HCT116 (cell line): ENCODE results near the gene TARM1. TPM values are rescaled to one million over a fixed set of nuclear protein-coding genes. Genes with fewer than 3 reads are reported as not detected.

Source experiments
- ATAC-seq: fragments of 200-7000 bp; cut with Tn5 transposase; 2 replicates; pipeline ENCODE4 v1.9.1; 2020; ENCODE audit warnings: mild to moderate bottlenecking, moderate library complexity
- BruUV-seq: library from RNA; stranded (reverse); fragments of 400-500 nt; replicated peaks from 2 replicates; lab custom pipeline; 2021; lab: Mats Ljungman, UMichigan
- CTCF ChIA-PET: fragments of 300-600 bp; sonication (Branson Sonifier 250); formaldehyde crosslinking; loops from one replicate; lab custom pipeline; 2021; ENCODE audit warnings: antibody characterized with exemption; lab: Charles Lee
- POLR2A ChIA-PET: fragments of 300-600, 350-600 bp; sonication (Branson Sonifier 250); formaldehyde crosslinking; loops from one replicate; lab custom pipeline; 2021; ENCODE audit warnings: antibody characterized with exemption; lab: Charles Lee
- RAD21 ChIA-PET, 2 experiments: fragments of 300-600 bp; sonication (Branson Sonifier 250); formaldehyde crosslinking; loops; one replicate each; lab custom pipeline; 2023; ENCODE audit warnings: low total read pairs in 2 of 2; ENCODE audit not compliant: uncharacterized antibody in 2 of 2, unreplicated experiment in 2 of 2, low non-redundant PET in 1 of 2; lab: Charles Lee
- DNase-seq: peaks from one replicate; pipeline ENCODE4 v3.0.0-alpha.2; 2010; ENCODE audit warnings: low read depth, low spot score
- H2AFZ ChIP-seq: fragments of 200-600 bp; shearing (Covaris generic), sonication (generic); 2 replicates; pipeline ENCODE4 v1.6.1; 2017; ENCODE audit warnings: low read depth, mixed run types, mixed read lengths, antibody characterized with exemption, low read length; ENCODE audit not compliant: poor library complexity, severe bottlenecking
- H3K27ac ChIP-seq: 2 replicates; pipeline ENCODE4 v1.5.1; 2012; ENCODE audit warnings: low read depth, low read length
- H3K27me3 ChIP-seq: fragments of 200-600 bp; sonication (generic); 2 replicates; pipeline ENCODE4 v1.6.1; 2016; ENCODE audit warnings: mixed run types, low read length, mixed read lengths; ENCODE audit not compliant: insufficient read depth
- H3K36me3 ChIP-seq, 2 experiments: fragments of 200-500 bp in 1 of 2; fragments of 200-600 bp in 1 of 2; sonication (Bioruptor generic) in 1 of 2; sonication (generic) in 1 of 2; 2 replicates each; pipeline versions ENCODE4 v1.5.1 to v1.6.1; 2014 to 2016; ENCODE audit warnings: low read length in 2 of 2, inconsistent platforms in 1 of 2, mixed read lengths in 1 of 2, mixed run types in 1 of 2; ENCODE audit not compliant: insufficient read depth in 2 of 2, control insufficient read depth in 1 of 2
- H3K4me1 ChIP-seq, 2 experiments: fragments of 200-600 bp in 1 of 2; sonication (generic) in 1 of 2; 2 replicates each; pipeline versions ENCODE4 v1.5.1 to v1.6.1; 2012 to 2017; ENCODE audit warnings: low read length in 2 of 2, inconsistent platforms in 1 of 2, mild to moderate bottlenecking in 1 of 2, mixed read lengths in 1 of 2, mixed run types in 1 of 2, moderate library complexity in 1 of 2; ENCODE audit not compliant: insufficient read depth in 2 of 2, control insufficient read depth in 1 of 2
- H3K4me2 ChIP-seq: fragments of 200-600 bp; sonication (generic); 2 replicates; pipeline ENCODE4 v1.6.1; 2017; ENCODE audit warnings: mixed run types, low read length, mixed read lengths
- H3K4me3 ChIP-seq, 2 experiments: fragments of 200-600 bp in 1 of 2; sonication (generic) in 1 of 2; replicated peaks in 1 of 2; 2 replicates each; pipeline ENCODE4 v1.5.1; 2011 to 2016; ENCODE audit warnings: low read length in 2 of 2, control low read depth in 1 of 2, low read depth in 1 of 2, mild to moderate bottlenecking in 1 of 2, mixed read lengths in 1 of 2, mixed run types in 1 of 2
- H3K79me2 ChIP-seq: fragments of 200-600 bp; sonication (generic); 2 replicates; pipeline ENCODE4 v1.6.1; 2017; ENCODE audit warnings: mild to moderate bottlenecking, mixed run types, low read length, moderate library complexity, mixed read lengths; ENCODE audit not compliant: insufficient read depth
- H3K9ac ChIP-seq: fragments of 200-600 bp; sonication (generic); 2 replicates; pipeline ENCODE4 v1.6.1; 2016; ENCODE audit warnings: low read length, mixed read lengths
- H3K9me2 ChIP-seq: fragments of 200-600 bp; sonication (generic), shearing (Covaris generic); 2 replicates; pipeline ENCODE4 v1.6.1; 2017; ENCODE audit warnings: mixed run types, mild to moderate bottlenecking, moderate library complexity; ENCODE audit not compliant: insufficient read depth
- H3K9me3 ChIP-seq, 2 experiments: fragments of 200-500 bp in 1 of 2; fragments of 200-600 bp in 1 of 2; sonication (Bioruptor generic) in 1 of 2; sonication (generic) in 1 of 2; 2 replicates each; pipeline ENCODE4 v1.6.1; 2014 to 2017; ENCODE audit warnings: low read length in 2 of 2, mixed read lengths in 2 of 2, inconsistent platforms in 1 of 2, low read depth in 1 of 2, mild to moderate bottlenecking in 1 of 2, mixed run types in 1 of 2, moderate library complexity in 1 of 2; ENCODE audit not compliant: control insufficient read depth in 1 of 2, insufficient read depth in 1 of 2
- H4K20me1 ChIP-seq: fragments of 200-600 bp; sonication (generic), shearing (Covaris generic); 2 replicates; pipeline ENCODE4 v1.6.1; 2017; ENCODE audit warnings: mixed run types, mild to moderate bottlenecking, moderate library complexity; ENCODE audit not compliant: insufficient read depth
- FOSL1 ChIP-seq: IDR thresholded peaks from 2 replicates; pipeline ENCODE4 v1.6.1; 2012; ENCODE audit warnings: low read depth
- RAD21 ChIP-seq: IDR thresholded peaks from 2 replicates; pipeline ENCODE4 v1.6.1; 2012; ENCODE audit warnings: low read depth, mild to moderate bottlenecking
- TCF7L2 ChIP-seq: IDR thresholded peaks from 2 replicates; pipeline ENCODE4 v1.7.0; 2011; ENCODE audit warnings: borderline replicate concordance, inconsistent platforms; ENCODE audit not compliant: insufficient read depth, insufficient read length; ENCODE audit errors: extremely low read depth
- YY1 ChIP-seq: IDR thresholded peaks from 2 replicates; pipeline ENCODE4 v1.6.1; 2011; ENCODE audit warnings: low read length, low read depth, moderate library complexity, mild to moderate bottlenecking; ENCODE audit not compliant: insufficient replicate concordance; ENCODE audit errors: extremely low read depth
- intact Hi-C: fragments of 100-400 bp; cut with micrococcal nuclease; formaldehyde crosslinking; loops from 2 replicates; pipeline ENCODE4 v1.10.0; 2022
- total RNA-seq: library from RNA; stranded (reverse); gene quantifications from one replicate; pipeline ENCODE4 v1.2.1, GENCODE V29; 2021; ENCODE audit not compliant: unreplicated experiment
- TF ChIP-seq, protein P1 (sequence below): IDR thresholded peaks from 2 replicates; pipeline ENCODE4 v1.6.1; 2012; ENCODE audit warnings: low read depth
- TF ChIP-seq, protein P2 (sequence below): IDR thresholded peaks from 2 replicates; pipeline ENCODE4 v1.6.1; 2012

Gene TARM1
- total RNA-seq, 1 experiment from 2014 or later = not detected

DNA sequence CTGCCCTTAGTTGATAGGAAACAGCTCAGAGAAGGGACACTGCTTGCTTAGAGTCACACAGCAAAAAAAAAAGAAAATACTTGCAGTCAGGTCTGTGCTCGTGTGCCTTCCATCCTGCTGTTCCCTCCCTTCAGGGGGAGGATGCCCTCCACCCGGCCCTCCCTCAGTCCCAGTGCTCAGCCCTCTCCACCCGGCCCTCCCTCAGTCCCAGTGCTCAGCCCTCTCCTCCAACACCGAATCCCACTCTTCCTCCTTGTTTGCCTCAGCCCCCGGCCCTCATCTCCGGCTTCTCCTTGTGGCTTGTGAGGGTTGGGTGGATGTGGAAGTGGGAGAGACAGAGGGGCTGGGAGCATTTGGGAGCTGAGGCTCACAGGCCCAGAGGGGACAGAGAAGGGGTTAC is 28.5 kb upstream of the TARM1 start:
- H2AFZ ChIP-seq = no peak overlapping the region
- H3K9ac ChIP-seq = no peak overlapping the region
- CTCF ChIA-PET = no interaction called here
- no peak for ATAC-seq
- H3K36me3 ChIP-seq = peaks cover 25 to 29% of the 10 kb centered on the region in 2 experiments; a peak in 3 of 4 replicates
- TF ChIP-seq, protein P1, sequence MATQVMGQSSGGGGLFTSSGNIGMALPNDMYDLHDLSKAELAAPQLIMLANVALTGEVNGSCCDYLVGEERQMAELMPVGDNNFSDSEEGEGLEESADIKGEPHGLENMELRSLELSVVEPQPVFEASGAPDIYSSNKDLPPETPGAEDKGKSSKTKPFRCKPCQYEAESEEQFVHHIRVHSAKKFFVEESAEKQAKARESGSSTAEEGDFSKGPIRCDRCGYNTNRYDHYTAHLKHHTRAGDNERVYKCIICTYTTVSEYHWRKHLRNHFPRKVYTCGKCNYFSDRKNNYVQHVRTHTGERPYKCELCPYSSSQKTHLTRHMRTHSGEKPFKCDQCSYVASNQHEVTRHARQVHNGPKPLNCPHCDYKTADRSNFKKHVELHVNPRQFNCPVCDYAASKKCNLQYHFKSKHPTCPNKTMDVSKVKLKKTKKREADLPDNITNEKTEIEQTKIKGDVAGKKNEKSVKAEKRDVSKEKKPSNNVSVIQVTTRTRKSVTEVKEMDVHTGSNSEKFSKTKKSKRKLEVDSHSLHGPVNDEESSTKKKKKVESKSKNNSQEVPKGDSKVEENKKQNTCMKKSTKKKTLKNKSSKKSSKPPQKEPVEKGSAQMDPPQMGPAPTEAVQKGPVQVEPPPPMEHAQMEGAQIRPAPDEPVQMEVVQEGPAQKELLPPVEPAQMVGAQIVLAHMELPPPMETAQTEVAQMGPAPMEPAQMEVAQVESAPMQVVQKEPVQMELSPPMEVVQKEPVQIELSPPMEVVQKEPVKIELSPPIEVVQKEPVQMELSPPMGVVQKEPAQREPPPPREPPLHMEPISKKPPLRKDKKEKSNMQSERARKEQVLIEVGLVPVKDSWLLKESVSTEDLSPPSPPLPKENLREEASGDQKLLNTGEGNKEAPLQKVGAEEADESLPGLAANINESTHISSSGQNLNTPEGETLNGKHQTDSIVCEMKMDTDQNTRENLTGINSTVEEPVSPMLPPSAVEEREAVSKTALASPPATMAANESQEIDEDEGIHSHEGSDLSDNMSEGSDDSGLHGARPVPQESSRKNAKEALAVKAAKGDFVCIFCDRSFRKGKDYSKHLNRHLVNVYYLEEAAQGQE = no peak
- TF ChIP-seq, protein P2, sequence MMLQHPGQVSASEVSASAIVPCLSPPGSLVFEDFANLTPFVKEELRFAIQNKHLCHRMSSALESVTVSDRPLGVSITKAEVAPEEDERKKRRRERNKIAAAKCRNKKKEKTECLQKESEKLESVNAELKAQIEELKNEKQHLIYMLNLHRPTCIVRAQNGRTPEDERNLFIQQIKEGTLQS = no peak
- no peak for TF ChIP-seq TCF7L2
- TF ChIP-seq YY1 = no peak
- TF ChIP-seq FOSL1 = no peak
- TF ChIP-seq RAD21 = no peak
- no peaks in the 10 kb centered on the region for H3K27me3 ChIP-seq
- H3K9me2 ChIP-seq = no peaks in the 10 kb centered on the region
- no peak overlapping the region for H3K4me2 ChIP-seq
- no peak overlapping the region for H3K27ac ChIP-seq
- DNase-seq = no peak
- H3K79me2 ChIP-seq = peaks cover 20% of the 10 kb centered on the region
- RAD21 ChIA-PET = no interaction called here
- peaks cover 2 to 6% of the 10 kb centered on the region in 2 experiments; a peak in 1 of 4 replicates for H3K4me1 ChIP-seq
- no peaks in the 10 kb centered on the region for H4K20me1 ChIP-seq
- intact Hi-C loops = no loop called here
- BruUV-seq = no TSS peak
- H3K9me3 ChIP-seq = no peaks in the 10 kb centered on the region
- POLR2A ChIA-PET = no interaction called here
- H3K4me3 ChIP-seq = no peak overlapping the region
